ENCODE measurements around the gene ZSWIM7. TPM values are rescaled to one million over a fixed set of nuclear protein-coding genes. Genes with fewer than 3 reads are reported as not detected.

ZSWIM7 gene, protein sequence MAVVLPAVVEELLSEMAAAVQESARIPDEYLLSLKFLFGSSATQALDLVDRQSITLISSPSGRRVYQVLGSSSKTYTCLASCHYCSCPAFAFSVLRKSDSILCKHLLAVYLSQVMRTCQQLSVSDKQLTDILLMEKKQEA
- 21.3 TPM for total RNA-seq

DNA sequence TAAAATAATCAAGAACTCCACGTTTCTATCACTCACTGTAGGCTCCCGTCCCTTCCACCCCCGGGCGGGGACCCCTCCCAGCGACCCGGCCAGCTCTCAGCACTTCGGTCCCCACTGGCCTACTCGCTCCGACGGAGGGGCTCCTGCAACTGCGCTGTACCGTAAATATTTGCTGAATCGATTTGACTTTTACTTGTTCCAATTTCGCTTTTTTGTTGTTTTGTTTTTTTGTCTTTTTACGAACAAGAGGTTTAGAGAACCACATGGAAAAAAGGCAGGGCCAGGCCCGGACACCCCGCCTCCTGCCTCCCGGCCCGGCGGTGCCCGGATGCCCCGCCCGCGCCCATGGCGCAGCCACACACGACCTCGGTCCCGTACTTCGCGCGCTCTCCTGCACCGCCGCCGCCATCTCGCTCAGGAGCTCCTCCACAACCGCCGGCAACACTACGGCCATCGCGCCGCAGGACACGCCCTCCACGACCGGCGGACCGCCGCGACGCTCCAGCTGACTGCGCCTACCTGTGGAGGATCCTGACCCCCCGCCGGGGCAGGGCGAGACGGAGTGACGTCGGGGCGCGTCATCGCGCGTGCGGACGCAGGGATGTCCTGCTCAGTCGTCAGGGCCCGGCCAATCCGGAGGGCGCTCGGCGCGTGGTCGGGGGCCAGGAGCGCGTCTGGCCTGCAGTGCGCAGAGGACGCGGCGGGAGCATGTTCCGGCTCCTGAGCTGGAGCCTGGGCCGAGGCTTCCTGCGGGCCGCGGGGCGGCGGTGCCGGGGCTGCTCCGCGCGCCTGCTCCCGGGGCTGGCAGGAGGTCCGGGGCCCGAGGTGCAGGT is at the start of gene ZSWIM7, which contains the start of gene TTC19:
Gene ZSWIM7 (minus strand): TSS at position 564 of the 833 bp plus-strand sequence. CDS start 110 bp downstream, at position 454.
Gene TTC19 (plus strand): TSS at position 684 of the 833 bp plus-strand sequence. CDS start 25 bp downstream, at position 709.

DNA sequence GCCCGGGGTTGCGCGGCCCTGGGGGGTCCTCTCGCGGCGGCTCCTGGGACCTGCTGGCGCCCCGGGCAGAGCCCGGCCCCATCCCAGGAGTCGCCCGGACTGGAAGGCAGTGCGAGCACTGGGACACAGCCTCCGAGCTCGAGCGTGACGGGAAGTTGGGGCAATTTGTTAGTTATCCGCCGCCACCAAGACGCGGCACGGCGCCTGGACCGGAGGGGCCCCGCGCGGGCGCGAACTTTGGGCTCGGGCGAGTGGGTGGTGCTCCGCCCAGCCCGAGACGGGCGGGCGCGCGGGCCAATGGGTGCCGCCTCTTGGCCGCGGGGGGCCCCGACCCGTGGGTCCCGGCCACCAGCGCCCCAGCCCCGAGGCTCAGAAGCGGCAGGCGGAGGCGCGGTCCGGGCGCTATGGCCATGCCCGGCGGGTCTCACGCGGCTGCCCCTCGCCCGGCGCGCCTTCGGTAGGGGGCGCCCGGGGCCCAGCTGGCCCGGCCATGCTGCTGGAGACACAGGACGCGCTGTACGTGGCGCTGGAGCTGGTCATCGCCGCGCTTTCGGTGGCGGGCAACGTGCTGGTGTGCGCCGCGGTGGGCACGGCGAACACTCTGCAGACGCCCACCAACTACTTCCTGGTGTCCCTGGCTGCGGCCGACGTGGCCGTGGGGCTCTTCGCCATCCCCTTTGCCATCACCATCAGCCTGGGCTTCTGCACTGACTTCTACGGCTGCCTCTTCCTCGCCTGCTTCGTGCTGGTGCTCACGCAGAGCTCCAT is 54.6 kb downstream of the ZSWIM7 start, which contains the start of gene ADORA2B:
Gene ADORA2B (plus strand): TSS at position 372 of the 768 bp plus-strand sequence. CDS start 119 bp downstream, at position 491.

Other genes with a start within 250 kb of the ZSWIM7 start
- 3.1 TPM for gene ADORA2B, start 54.6 kb downstream of the ZSWIM7 start, total RNA-seq
- 83.9 TPM for gene TTC19, start 120 bp upstream of the ZSWIM7 start, total RNA-seq
- gene NCOR1, start 215.8 kb upstream of the ZSWIM7 start, total RNA-seq: 205 TPM
- 59.5 TPM for gene PIGL, start 217.5 kb upstream of the ZSWIM7 start, total RNA-seq

Measured in parietal lobe (tissue), 1 donor.